SU-DHL-6 (cell line): ENCODE data around the gene ZNRF1.

Experiments used
- H2AFZ ChIP-seq: fragments of 200-600 bp; sonication (generic); 2 replicates; pipeline ENCODE4 v1.6.1; 2014; ENCODE audit warnings: low read depth, mild to moderate bottlenecking, moderate library complexity, mixed read lengths, antibody characterized with exemption, low read length; ENCODE audit not compliant: severe bottlenecking
- H3F3A ChIP-seq: fragments of 200-600 bp; shearing (Covaris generic); 2 replicates; pipeline ENCODE4 v1.6.0; 2016; ENCODE audit warnings: antibody characterized with exemption, mild to moderate bottlenecking; ENCODE audit not compliant: insufficient read depth
- H3K27ac ChIP-seq: fragments of 200-600 bp; sonication (generic); 2 replicates; pipeline ENCODE4 v1.5.1; 2016; ENCODE audit warnings: low read depth, mild to moderate bottlenecking, low read length, moderate library complexity, mixed read lengths
- H3K27me3 ChIP-seq: fragments of 200-600 bp; sonication (generic), shearing (Covaris generic); 2 replicates; pipeline ENCODE4 v1.6.0; 2014; ENCODE audit warnings: mild to moderate bottlenecking, low read length
- H3K36me3 ChIP-seq: fragments of 200-600 bp; sonication (generic); 2 replicates; pipeline ENCODE4 v1.6.1; 2014; ENCODE audit warnings: mild to moderate bottlenecking, low read length, mixed read lengths
- H3K4me2 ChIP-seq: fragments of 300-600, 200-600 bp; shearing (Covaris generic), sonication (generic); 2 replicates; pipeline ENCODE4 v1.6.0; 2014; ENCODE audit warnings: low read length, low read depth, mild to moderate bottlenecking; ENCODE audit not compliant: poor library complexity, severe bottlenecking
- H3K4me3 ChIP-seq: fragments of 200-600 bp; sonication (generic); 2 replicates; pipeline ENCODE4 v1.5.1; 2014; ENCODE audit warnings: antibody characterized with exemption, low read length, mild to moderate bottlenecking, mixed read lengths; ENCODE audit not compliant: insufficient read depth, poor library complexity, severe bottlenecking
- H3K79me2 ChIP-seq: fragments of 200-600 bp; sonication (generic); 2 replicates; pipeline ENCODE4 v1.6.1; 2014; ENCODE audit warnings: mild to moderate bottlenecking, low read length, moderate library complexity; ENCODE audit not compliant: insufficient read depth
- H3K9ac ChIP-seq: fragments of 200-600 bp; sonication (generic); 2 replicates; pipeline ENCODE4 v1.7.0; 2014; ENCODE audit warnings: mild to moderate bottlenecking, low read length
- H3K9me2 ChIP-seq: fragments of 200-600 bp; sonication (generic); replicated peaks from 2 replicates; pipeline ENCODE4 v1.6.1; 2014; ENCODE audit warnings: low read length; ENCODE audit not compliant: insufficient read depth
- H3K9me3 ChIP-seq: fragments of 200-600 bp; sonication (generic); 2 replicates; pipeline ENCODE4 v1.6.1; 2014; ENCODE audit warnings: low read length, mixed read lengths; ENCODE audit not compliant: insufficient read depth
- H4K20me1 ChIP-seq: fragments of 200-600 bp; sonication (generic); 2 replicates; pipeline ENCODE4 v1.6.1; 2014; ENCODE audit warnings: low read depth, mild to moderate bottlenecking, antibody characterized with exemption, low read length, moderate library complexity, mixed read lengths
- CTCF ChIP-seq: fragments of 200-600 bp; sonication (generic); IDR thresholded peaks from one replicate; pipeline ENCODE4 v1.5.1; 2017; ENCODE audit warnings: antibody characterized with exemption, mild to moderate bottlenecking, low read length, moderate library complexity; ENCODE audit not compliant: insufficient read depth, poor library complexity, severe bottlenecking
- EZH2phosphoT487 ChIP-seq: fragments of 200-600 bp; sonication (generic), shearing (Covaris generic); conservative IDR thresholded peaks from 2 replicates; pipeline ENCODE4 v1.6.1; 2018; ENCODE audit warnings: mild to moderate bottlenecking, antibody characterized with exemption, low read length, moderate library complexity, mixed read lengths

ZNRF1 gene

GRCh38 chr16:74997042-74997491 is 1.8 kb upstream of the ZNRF1 start:
- Histone ChIP-seq H3K79me2 (peaks cover 8% of the 10 kb centered on the region; the same call in 1 of the 2 replicates), H3F3A (peaks cover 12% of the 10 kb centered on the region; the same call in 1 of the 2 replicates), H4K20me1 (no peaks in the 10 kb centered on the region), H3K27ac (no peak overlapping the region), H3K9ac (no peak overlapping the region), H3K4me2 (no peak overlapping the region), H3K9me3 (no peaks in the 10 kb centered on the region), H3K4me3 (no peak overlapping the region), H3K36me3 (no peaks in the 10 kb centered on the region), H2AFZ (no peak overlapping the region), H3K9me2 (no peaks in the 10 kb centered on the region), H3K27me3 (no peaks in the 10 kb centered on the region)
- TF ChIP-seq EZH2phosphoT487, result no peak
- TF ChIP-seq CTCF, result no peak

GRCh38 chr16:74999219-74999608 is 390 bp downstream of the ZNRF1 start:
- Histone ChIP-seq H3K9me2 (no peaks in the 10 kb centered on the region), H3K79me2 (peaks cover 8% of the 10 kb centered on the region; the same call in 1 of the 2 replicates), H2AFZ (peak overlapping the region; percentile 42), H3K9me3 (no peaks in the 10 kb centered on the region), H3K27ac (no peak overlapping the region), H3K9ac (peak overlapping the region; percentile 72), H3F3A (peaks cover 12% of the 10 kb centered on the region; the same call in 1 of the 2 replicates), H3K36me3 (no peaks in the 10 kb centered on the region), H3K4me2 (peak overlapping the region; percentile 80), H3K27me3 (no peaks in the 10 kb centered on the region), H4K20me1 (no peaks in the 10 kb centered on the region), H3K4me3 (peak overlapping the region; percentile 87)
- TF ChIP-seq EZH2phosphoT487 (no peak), CTCF (no peak)

GRCh38 chr16:74999609-75000480 is 1.0 kb downstream of the ZNRF1 start:
- Histone ChIP-seq H3K9me3 (no peaks in the 10 kb centered on the region), H3K27me3 (no peaks in the 10 kb centered on the region), H3K9me2 (no peaks in the 10 kb centered on the region), H3K79me2 (peaks cover 8% of the 10 kb centered on the region; the same call in 1 of the 2 replicates), H3K9ac (peak overlapping the region; percentile 72), H3K4me3 (peak overlapping the region; percentile 87), H3K4me2 (peak overlapping the region; percentile 80), H3K27ac (no peak overlapping the region), H3F3A (peaks cover 12% of the 10 kb centered on the region; the same call in 1 of the 2 replicates), H3K36me3 (no peaks in the 10 kb centered on the region), H2AFZ (peak overlapping the region; percentile 42), H4K20me1 (no peaks in the 10 kb centered on the region)
- no peak for TF ChIP-seq EZH2phosphoT487
- no peak for TF ChIP-seq CTCF
